ENCODE results near the gene LDB2. TPM values are rescaled to one million over a fixed set of nuclear protein-coding genes. Genes with fewer than 3 reads are reported as not detected.

LDB2 gene
- total RNA-seq, 2 donors from 2014 or later = 11.4 to 14.5 TPM

- no peaks in the 10 kb centered on the region for H3K27me3 ChIP-seq (ENCODE audit: control insufficient read depth, insufficient read depth, low read length, poor library complexity, severe bottlenecking)
- no peak overlapping the region for H3K4me3 Mint-ChIP-seq
- no peak overlapping the region for H3K9ac ChIP-seq (ENCODE audit: extremely low read depth, low read length, poor library complexity, severe bottlenecking)
- peaks cover 12% of the 10 kb centered on the region for H3K36me3 Mint-ChIP-seq (ENCODE audit: low read depth)
- TF ChIP-seq CTCF (conservative IDR thresholded peaks at IDR 0.05) = peak; percentile 80
- no peaks in the 10 kb centered on the region for H3K36me3 ChIP-seq (ENCODE audit: control insufficient read depth, insufficient read depth, low read length)
- no peak overlapping the region for H3K27ac ChIP-seq (ENCODE audit: low read depth, low read length)
- H3K9me3 Mint-ChIP-seq = peaks cover 16% of the 10 kb centered on the region
- H3K4me1 ChIP-seq (ENCODE audit: control insufficient read depth, insufficient read depth, low read length) = no peaks in the 10 kb centered on the region
- no peak overlapping the region for H3K4me3 ChIP-seq (ENCODE audit: low read length)
- H3K27ac Mint-ChIP-seq = no peak overlapping the region
- peaks cover 17% of the 10 kb centered on the region for H3K9me3 ChIP-seq (ENCODE audit: control insufficient read depth, low read length)
- H3K4me1 Mint-ChIP-seq = peaks cover 1% of the 10 kb centered on the region
- peak; percentile 80 for DNase-seq
- H3K27me3 Mint-ChIP-seq (ENCODE audit: insufficient read depth) = no peaks in the 10 kb centered on the region
- 83 to 86% methylated on average over 5 to 7 of the region's 7 CpGs for WGBS, 2 experiments (ENCODE audit: insufficient coverage in 1 of 2, insufficient read length in 1 of 2)
These were observed 392.7 kb downstream of the LDB2 start for GRCh38 chr4:16505726-16506125.

GRCh38 chr4:16505267-16505666 lies 393.2 kb downstream of the LDB2 start:
- 88 to 100% methylated on average over 1 to 2 of the region's 2 CpGs for WGBS, 2 experiments (ENCODE audit: insufficient coverage in 1 of 2, insufficient read length in 1 of 2)
- Histone ChIP-seq H3K4me3 (ENCODE audit: low read length) (no peak overlapping the region), H3K4me1 (ENCODE audit: control insufficient read depth, insufficient read depth, low read length) (no peaks in the 10 kb centered on the region), H3K27ac (ENCODE audit: low read depth, low read length) (no peak overlapping the region), H3K36me3 (ENCODE audit: control insufficient read depth, insufficient read depth, low read length) (no peaks in the 10 kb centered on the region), H3K9ac (ENCODE audit: extremely low read depth, low read length, poor library complexity, severe bottlenecking) (no peak overlapping the region), H3K27me3 (ENCODE audit: control insufficient read depth, insufficient read depth, low read length, poor library complexity, severe bottlenecking) (no peaks in the 10 kb centered on the region), H3K9me3 (ENCODE audit: control insufficient read depth, low read length) (peaks cover 15% of the 10 kb centered on the region)
- H3K4me3 Mint-ChIP-seq = no peak overlapping the region
- no peak overlapping the region for H3K27ac Mint-ChIP-seq
- peaks cover 1% of the 10 kb centered on the region for H3K4me1 Mint-ChIP-seq
- H3K27me3 Mint-ChIP-seq (ENCODE audit: insufficient read depth) = no peaks in the 10 kb centered on the region
- no peak for DNase-seq
- peaks cover 12% of the 10 kb centered on the region for H3K36me3 Mint-ChIP-seq (ENCODE audit: low read depth)
- no peak for TF ChIP-seq CTCF (conservative IDR thresholded peaks at IDR 0.05)
- H3K9me3 Mint-ChIP-seq = peaks cover 14% of the 10 kb centered on the region

GRCh38 chr4:16503421-16504100 lies 394.9 kb downstream of the LDB2 start:
- H3K36me3 Mint-ChIP-seq (ENCODE audit: low read depth) = peaks cover 8% of the 10 kb centered on the region
- Histone ChIP-seq H3K9ac (ENCODE audit: extremely low read depth, low read length, poor library complexity, severe bottlenecking) (no peak overlapping the region), H3K4me3 (ENCODE audit: low read length) (no peak overlapping the region), H3K27me3 (ENCODE audit: control insufficient read depth, insufficient read depth, low read length, poor library complexity, severe bottlenecking) (no peaks in the 10 kb centered on the region), H3K36me3 (ENCODE audit: control insufficient read depth, insufficient read depth, low read length) (no peaks in the 10 kb centered on the region), H3K4me1 (ENCODE audit: control insufficient read depth, insufficient read depth, low read length) (no peaks in the 10 kb centered on the region), H3K9me3 (ENCODE audit: control insufficient read depth, low read length) (no peaks in the 10 kb centered on the region), H3K27ac (ENCODE audit: low read depth, low read length) (no peak overlapping the region)
- H3K4me3 Mint-ChIP-seq = no peak overlapping the region
- no peak for TF ChIP-seq CTCF (conservative IDR thresholded peaks at IDR 0.05)
- no peak overlapping the region for H3K27ac Mint-ChIP-seq
- no peak for DNase-seq
- WGBS, 2 experiments (ENCODE audit: insufficient coverage in 1 of 2, insufficient read length in 1 of 2) = 97 to 100% methylated on average over 1 to 4 of the region's 4 CpGs
- peaks cover 1% of the 10 kb centered on the region for H3K4me1 Mint-ChIP-seq
- peaks cover 4% of the 10 kb centered on the region for H3K9me3 Mint-ChIP-seq
- H3K27me3 Mint-ChIP-seq (ENCODE audit: insufficient read depth) = no peaks in the 10 kb centered on the region
